H9 (cell line): ENCODE data around the gene ADGRD1. TPM values are rescaled to one million over a fixed set of nuclear protein-coding genes. Genes with fewer than 3 reads are reported as not detected.

Experiments used
- DNase-seq: peaks from one replicate; pipeline ENCODE4 v3.0.0-alpha.2; 2017
- H2AFZ ChIP-seq: one replicate; pipeline ENCODE4 v1.6.1; 2013; ENCODE audit warnings: mild to moderate bottlenecking, low read length, control low read depth, moderate library complexity
- H2AK5ac ChIP-seq: 2 replicates; pipeline ENCODE4 v1.6.1; 2013; ENCODE audit warnings: low read length, control low read depth, mixed read lengths; ENCODE audit not compliant: insufficient read length
- H2BK120ac ChIP-seq: one replicate; pipeline ENCODE4 v1.6.1; 2013; ENCODE audit warnings: low read depth, mild to moderate bottlenecking, low read length, control low read depth, inconsistent platforms; ENCODE audit not compliant: poor library complexity, severe bottlenecking
- H2BK12ac ChIP-seq: 2 replicates; pipeline ENCODE4 v1.6.1; 2013; ENCODE audit warnings: low read length, control low read depth, mixed read lengths, low read depth; ENCODE audit not compliant: insufficient read length
- H2BK15ac ChIP-seq: 2 replicates; pipeline ENCODE4 v1.6.1; 2013; ENCODE audit warnings: low read depth, low read length, control low read depth
- H2BK20ac ChIP-seq: one replicate; pipeline ENCODE4 v1.6.1; 2013; ENCODE audit warnings: low read depth, mild to moderate bottlenecking, low read length, control low read depth, inconsistent platforms; ENCODE audit not compliant: poor library complexity, severe bottlenecking
- H2BK5ac ChIP-seq: 2 replicates; pipeline ENCODE4 v1.6.1; 2013; ENCODE audit warnings: low read length, control low read depth, mixed read lengths; ENCODE audit not compliant: insufficient read length
- H3K14ac ChIP-seq: 2 replicates; pipeline ENCODE4 v1.6.1; 2013; ENCODE audit warnings: low read length, control low read depth; ENCODE audit not compliant: insufficient read depth
- H3K18ac ChIP-seq: 2 replicates; pipeline ENCODE4 v1.6.1; 2013; ENCODE audit warnings: low read depth, mild to moderate bottlenecking, mixed read lengths, low read length, control low read depth; ENCODE audit not compliant: insufficient read length
- H3K23ac ChIP-seq: 2 replicates; pipeline ENCODE4 v1.6.1; 2013; ENCODE audit warnings: low read length, control low read depth, mixed read lengths, low read depth; ENCODE audit not compliant: insufficient read length
- H3K23me2 ChIP-seq: 2 replicates; pipeline ENCODE4 v1.6.1; 2013; ENCODE audit warnings: low read depth, mild to moderate bottlenecking, mixed read lengths, low read length, control low read depth; ENCODE audit not compliant: insufficient read length, poor library complexity, severe bottlenecking
- H3K27ac ChIP-seq: 2 replicates; pipeline ENCODE4 v1.5.1; 2013; ENCODE audit warnings: low read length, control low read depth, mixed read lengths, low read depth; ENCODE audit not compliant: insufficient read length
- H3K27me3 ChIP-seq: 2 replicates; pipeline ENCODE4 v1.6.1; 2013; ENCODE audit warnings: low read length, control low read depth, inconsistent platforms; ENCODE audit not compliant: insufficient read depth
- H3K4ac ChIP-seq: 2 replicates; pipeline ENCODE4 v1.6.1; 2013; ENCODE audit warnings: low read depth, mild to moderate bottlenecking, control low read depth, inconsistent platforms, low read length, moderate library complexity
- H3K4me1 ChIP-seq: 2 replicates; pipeline ENCODE4 v1.6.1; 2013; ENCODE audit warnings: low read length, control low read depth, inconsistent platforms; ENCODE audit not compliant: insufficient read depth
- H3K4me2 ChIP-seq: 2 replicates; pipeline ENCODE4 v1.6.1; 2013; ENCODE audit warnings: low read length, control low read depth, mixed read lengths; ENCODE audit not compliant: insufficient read length, insufficient read depth
- H3K56ac ChIP-seq: 2 replicates; pipeline ENCODE4 v1.6.1; 2013; ENCODE audit warnings: low read depth, mild to moderate bottlenecking, mixed read lengths, low read length, control low read depth; ENCODE audit not compliant: insufficient read length
- H3K79me1 ChIP-seq: 2 replicates; pipeline ENCODE4 v1.6.1; 2013; ENCODE audit warnings: low read depth, mild to moderate bottlenecking, moderate library complexity, low read length, control low read depth, inconsistent platforms; ENCODE audit not compliant: insufficient read depth, poor library complexity, severe bottlenecking
- H3K79me2 ChIP-seq: 2 replicates; pipeline ENCODE4 v1.6.1; 2013; ENCODE audit warnings: low read length, control low read depth, inconsistent platforms; ENCODE audit not compliant: insufficient read depth
- H3K9ac ChIP-seq: 2 replicates; pipeline ENCODE4 v1.6.1; 2013; ENCODE audit warnings: low read length, control low read depth, mixed read lengths; ENCODE audit not compliant: insufficient read length; ENCODE audit errors: extremely low read depth
- H3K9me3 ChIP-seq: one replicate; pipeline ENCODE4 v1.6.1; 2013; ENCODE audit warnings: low read depth, low read length, inconsistent platforms; ENCODE audit not compliant: control insufficient read depth
- H3T11ph ChIP-seq: one replicate; pipeline ENCODE4 v1.6.1; 2013; ENCODE audit warnings: mild to moderate bottlenecking, low read length, control low read depth, inconsistent platforms
- H4K20me1 ChIP-seq: one replicate; pipeline ENCODE4 v1.6.1; 2013; ENCODE audit not compliant: control insufficient read depth, insufficient read length, insufficient read depth
- H4K5ac ChIP-seq: 2 replicates; pipeline ENCODE4 v1.6.1; 2013; ENCODE audit warnings: low read depth, mild to moderate bottlenecking, mixed read lengths, low read length, control low read depth; ENCODE audit not compliant: insufficient read length
- H4K8ac ChIP-seq: replicated peaks from 2 replicates; pipeline ENCODE4 v1.6.1; 2013; ENCODE audit warnings: low read length, control low read depth, mixed read lengths, low read depth; ENCODE audit not compliant: insufficient read length
- H4K91ac ChIP-seq: 2 replicates; pipeline ENCODE4 v1.6.1; 2013; ENCODE audit warnings: low read depth, mild to moderate bottlenecking, moderate library complexity, mixed read lengths, low read length, control low read depth; ENCODE audit not compliant: insufficient read length
- H3K27ac Mint-ChIP-seq, 3 experiments: 2 replicates in 2 of 3; 3 replicates in 1 of 3; pipeline ENCODE4 v1.8.0; 2020 to 2021; ENCODE audit warnings: mixed read lengths in 3 of 3, mild to moderate bottlenecking in 1 of 3, moderate library complexity in 1 of 3
- H3K27me3 Mint-ChIP-seq: 2 replicates; pipeline ENCODE4 v1.8.0; 2021; ENCODE audit warnings: low read depth, mild to moderate bottlenecking, moderate library complexity, mixed read lengths
- H3K36me3 Mint-ChIP-seq, 3 experiments: 2 replicates in 2 of 3; 3 replicates in 1 of 3; pipeline ENCODE4 v1.8.0; 2020 to 2021; ENCODE audit warnings: low read depth in 3 of 3, mixed read lengths in 3 of 3; ENCODE audit not compliant: insufficient read depth in 1 of 3
- H3K4me1 Mint-ChIP-seq, 2 experiments: 2 replicates each; pipeline ENCODE4 v1.8.0; 2020; ENCODE audit warnings: mixed read lengths in 2 of 2
- H3K4me3 Mint-ChIP-seq, 2 experiments: 2 replicates in 1 of 2; 3 replicates in 1 of 2; pipeline ENCODE4 v1.8.0; 2020 to 2021; ENCODE audit warnings: mild to moderate bottlenecking in 2 of 2, mixed read lengths in 2 of 2, moderate library complexity in 1 of 2
- H3K9me3 Mint-ChIP-seq, 2 experiments: 2 replicates in 1 of 2; 3 replicates in 1 of 2; pipeline ENCODE4 v1.8.0; 2020; ENCODE audit warnings: mild to moderate bottlenecking in 2 of 2, mixed read lengths in 2 of 2, moderate library complexity in 1 of 2
- CTCF ChIP-seq: fragments of 200-600 bp; sonication (generic); conservative IDR thresholded peaks from 3 replicates; pipeline ENCODE4 v1.8.0; 2021; ENCODE audit warnings: antibody characterized with exemption, mild to moderate bottlenecking
- WGBS: extraction: QIAGEN DNeasy Blood & Tissue Kit; methylation state at CpG from one replicate; pipeline ENCODE4 v1.1.7; 2013; ENCODE audit warnings: missing lambda C conversion rate, low lambda C conversion rate, mixed read lengths; ENCODE audit not compliant: insufficient read length; ENCODE audit errors: extremely low coverage; 5-methylcytosine and 5-hydroxymethylcytosine counted together
- total RNA-seq: library from RNA; stranded (reverse); gene quantifications from 2 replicates; pipeline ENCODE4 v1.2.1, GENCODE V29; 2021

ADGRD1 gene
- total RNA-seq, 1 experiment from 2014 or later, result 0.52 TPM

GRCh38 chr12:131153016-131153415 lies 199.3 kb downstream of the ADGRD1 start:
- Histone ChIP-seq H3K79me1 (no peaks in the 10 kb centered on the region), H3K27ac (no peak overlapping the region), H2BK5ac (no peak overlapping the region), H2BK120ac (no peak overlapping the region), H3K9me3 (no peaks in the 10 kb centered on the region), H4K20me1 (no peaks in the 10 kb centered on the region), H3K56ac (no peak overlapping the region), H2AK5ac (no peak overlapping the region), H4K5ac (no peak overlapping the region), H2AFZ (no peak overlapping the region), H3K23ac (no peak overlapping the region), H3K23me2 (no peaks in the 10 kb centered on the region), H3K27me3 (no peaks in the 10 kb centered on the region), H4K91ac (no peak overlapping the region), H3K14ac (no peak overlapping the region; the same call in 1 of the 2 replicates), H2BK20ac (no peak overlapping the region), H3K4me1 (no peaks in the 10 kb centered on the region), H3K18ac (no peak overlapping the region), H3K9ac (no peak overlapping the region), H3K79me2 (no peaks in the 10 kb centered on the region), H2BK15ac (no peak overlapping the region), H2BK12ac (no peak overlapping the region), H4K8ac (no peak overlapping the region), H3K4me2 (no peak overlapping the region), H3T11ph (no peak overlapping the region), H3K4ac (no peak overlapping the region)
- no peaks in the 10 kb centered on the region; a peak in 1 of 7 replicates for H3K36me3 Mint-ChIP-seq
- no peak for DNase-seq
- no CpG with 5 or more reads among the region's 5 CpGs for WGBS
- H3K9me3 Mint-ChIP-seq, result peaks cover 0 to 2% of the 10 kb centered on the region in 2 experiments; a peak in 1 of 5 replicates
- H3K4me3 Mint-ChIP-seq, result no peak overlapping the region
- TF ChIP-seq CTCF, result no peak
- no peaks in the 10 kb centered on the region for H3K4me1 Mint-ChIP-seq
- H3K27me3 Mint-ChIP-seq, result peaks cover 34% of the 10 kb centered on the region
- H3K27ac Mint-ChIP-seq, result no peak overlapping the region; a peak in 1 of 7 replicates
